HCT116 (cell line): ENCODE data around the gene IGF2BP3. TPM values are rescaled to one million over a fixed set of nuclear protein-coding genes. Genes with fewer than 3 reads are reported as not detected.

ENCODE experiments used
- ATAC-seq: fragments of 200-7000 bp; cut with Tn5 transposase; 2 replicates; pipeline ENCODE4 v1.9.1; 2020; ENCODE audit warnings: mild to moderate bottlenecking, moderate library complexity
- BruUV-seq: library from RNA; stranded (reverse); fragments of 400-500 nt; replicated peaks from 2 replicates; lab custom pipeline; 2021; lab: Mats Ljungman, UMichigan
- CTCF ChIA-PET: fragments of 300-600 bp; sonication (Branson Sonifier 250); formaldehyde crosslinking; loops from one replicate; lab custom pipeline; 2021; ENCODE audit warnings: antibody characterized with exemption; lab: Charles Lee
- POLR2A ChIA-PET: fragments of 300-600, 350-600 bp; sonication (Branson Sonifier 250); formaldehyde crosslinking; loops from one replicate; lab custom pipeline; 2021; ENCODE audit warnings: antibody characterized with exemption; lab: Charles Lee
- RAD21 ChIA-PET, 2 experiments: fragments of 300-600 bp; sonication (Branson Sonifier 250); formaldehyde crosslinking; loops; one replicate each; lab custom pipeline; 2023; ENCODE audit warnings: low total read pairs in 2 of 2; ENCODE audit not compliant: uncharacterized antibody in 2 of 2, unreplicated experiment in 2 of 2, low non-redundant PET in 1 of 2; lab: Charles Lee
- DNase-seq: peaks from one replicate; pipeline ENCODE4 v3.0.0-alpha.2; 2010; ENCODE audit warnings: low read depth, low spot score
- H2AFZ ChIP-seq: fragments of 200-600 bp; shearing (Covaris generic), sonication (generic); 2 replicates; pipeline ENCODE4 v1.6.1; 2017; ENCODE audit warnings: low read depth, mixed run types, mixed read lengths, antibody characterized with exemption, low read length; ENCODE audit not compliant: poor library complexity, severe bottlenecking
- H3K27ac ChIP-seq: 2 replicates; pipeline ENCODE4 v1.5.1; 2012; ENCODE audit warnings: low read depth, low read length
- H3K27me3 ChIP-seq: fragments of 200-600 bp; sonication (generic); 2 replicates; pipeline ENCODE4 v1.6.1; 2016; ENCODE audit warnings: mixed run types, low read length, mixed read lengths; ENCODE audit not compliant: insufficient read depth
- H3K36me3 ChIP-seq, 2 experiments: fragments of 200-500 bp in 1 of 2; fragments of 200-600 bp in 1 of 2; sonication (Bioruptor generic) in 1 of 2; sonication (generic) in 1 of 2; 2 replicates each; pipeline versions ENCODE4 v1.5.1 to v1.6.1; 2014 to 2016; ENCODE audit warnings: low read length in 2 of 2, inconsistent platforms in 1 of 2, mixed read lengths in 1 of 2, mixed run types in 1 of 2; ENCODE audit not compliant: insufficient read depth in 2 of 2, control insufficient read depth in 1 of 2
- H3K4me1 ChIP-seq, 2 experiments: fragments of 200-600 bp in 1 of 2; sonication (generic) in 1 of 2; 2 replicates each; pipeline versions ENCODE4 v1.5.1 to v1.6.1; 2012 to 2017; ENCODE audit warnings: low read length in 2 of 2, inconsistent platforms in 1 of 2, mild to moderate bottlenecking in 1 of 2, mixed read lengths in 1 of 2, mixed run types in 1 of 2, moderate library complexity in 1 of 2; ENCODE audit not compliant: insufficient read depth in 2 of 2, control insufficient read depth in 1 of 2
- H3K4me2 ChIP-seq: fragments of 200-600 bp; sonication (generic); 2 replicates; pipeline ENCODE4 v1.6.1; 2017; ENCODE audit warnings: mixed run types, low read length, mixed read lengths
- H3K4me3 ChIP-seq, 2 experiments: fragments of 200-600 bp in 1 of 2; sonication (generic) in 1 of 2; replicated peaks in 1 of 2; 2 replicates each; pipeline ENCODE4 v1.5.1; 2011 to 2016; ENCODE audit warnings: low read length in 2 of 2, control low read depth in 1 of 2, low read depth in 1 of 2, mild to moderate bottlenecking in 1 of 2, mixed read lengths in 1 of 2, mixed run types in 1 of 2
- H3K79me2 ChIP-seq: fragments of 200-600 bp; sonication (generic); 2 replicates; pipeline ENCODE4 v1.6.1; 2017; ENCODE audit warnings: mild to moderate bottlenecking, mixed run types, low read length, moderate library complexity, mixed read lengths; ENCODE audit not compliant: insufficient read depth
- H3K9ac ChIP-seq: fragments of 200-600 bp; sonication (generic); 2 replicates; pipeline ENCODE4 v1.6.1; 2016; ENCODE audit warnings: low read length, mixed read lengths
- H3K9me2 ChIP-seq: fragments of 200-600 bp; sonication (generic), shearing (Covaris generic); 2 replicates; pipeline ENCODE4 v1.6.1; 2017; ENCODE audit warnings: mixed run types, mild to moderate bottlenecking, moderate library complexity; ENCODE audit not compliant: insufficient read depth
- H3K9me3 ChIP-seq, 2 experiments: fragments of 200-500 bp in 1 of 2; fragments of 200-600 bp in 1 of 2; sonication (Bioruptor generic) in 1 of 2; sonication (generic) in 1 of 2; 2 replicates each; pipeline ENCODE4 v1.6.1; 2014 to 2017; ENCODE audit warnings: low read length in 2 of 2, mixed read lengths in 2 of 2, inconsistent platforms in 1 of 2, low read depth in 1 of 2, mild to moderate bottlenecking in 1 of 2, mixed run types in 1 of 2, moderate library complexity in 1 of 2; ENCODE audit not compliant: control insufficient read depth in 1 of 2, insufficient read depth in 1 of 2
- H4K20me1 ChIP-seq: fragments of 200-600 bp; sonication (generic), shearing (Covaris generic); 2 replicates; pipeline ENCODE4 v1.6.1; 2017; ENCODE audit warnings: mixed run types, mild to moderate bottlenecking, moderate library complexity; ENCODE audit not compliant: insufficient read depth
- CBX3 ChIP-seq: IDR thresholded peaks from 2 replicates; pipeline ENCODE4 v1.6.1; 2012; ENCODE audit warnings: low read depth
- ELF1 ChIP-seq: IDR thresholded peaks from 2 replicates; pipeline ENCODE4 v1.6.1; 2012; ENCODE audit warnings: low read depth, borderline replicate concordance
- EZH2phosphoT487 ChIP-seq: fragments of 200-600 bp; IDR thresholded peaks from 2 replicates; pipeline ENCODE4 v1.6.1; 2018; ENCODE audit warnings: antibody characterized with exemption, borderline replicate concordance
- FOSL1 ChIP-seq: IDR thresholded peaks from 2 replicates; pipeline ENCODE4 v1.6.1; 2012; ENCODE audit warnings: low read depth
- POLR2A ChIP-seq: IDR thresholded peaks from 2 replicates; pipeline ENCODE4 v1.7.0; 2011; ENCODE audit warnings: borderline replicate concordance; ENCODE audit not compliant: insufficient read depth, insufficient read length; ENCODE audit errors: extremely low read depth
- SIN3A ChIP-seq: IDR thresholded peaks from 2 replicates; pipeline ENCODE4 v1.6.1; 2012; ENCODE audit warnings: low read depth
- SRF ChIP-seq: IDR thresholded peaks from 2 replicates; pipeline ENCODE4 v1.6.1; 2012; ENCODE audit warnings: low read depth
- TCF7L2 ChIP-seq: IDR thresholded peaks from 2 replicates; pipeline ENCODE4 v1.7.0; 2011; ENCODE audit warnings: borderline replicate concordance, inconsistent platforms; ENCODE audit not compliant: insufficient read depth, insufficient read length; ENCODE audit errors: extremely low read depth
- YY1 ChIP-seq: IDR thresholded peaks from 2 replicates; pipeline ENCODE4 v1.6.1; 2011; ENCODE audit warnings: low read length, low read depth, moderate library complexity, mild to moderate bottlenecking; ENCODE audit not compliant: insufficient replicate concordance; ENCODE audit errors: extremely low read depth
- ZFX ChIP-seq: fragments of 450-650 bp; IDR thresholded peaks from 2 replicates; pipeline ENCODE4 v1.6.1; 2017
- ZNF274 ChIP-seq: fragments of 200-500 bp; sonication (Bioruptor generic); IDR thresholded peaks from 2 replicates; pipeline ENCODE4 v1.6.1; 2014; ENCODE audit warnings: mild to moderate bottlenecking, low read depth, low read length, inconsistent platforms
- intact Hi-C: fragments of 100-400 bp; cut with micrococcal nuclease; formaldehyde crosslinking; loops from 2 replicates; pipeline ENCODE4 v1.10.0; 2022
- total RNA-seq: library from RNA; stranded (reverse); gene quantifications from one replicate; pipeline ENCODE4 v1.2.1, GENCODE V29; 2021; ENCODE audit not compliant: unreplicated experiment
- TF ChIP-seq, protein P1 (sequence below): IDR thresholded peaks from 2 replicates; pipeline ENCODE4 v1.6.1; 2012
- TF ChIP-seq, protein P2 (sequence below): IDR thresholded peaks from 2 replicates; pipeline ENCODE4 v1.6.1; 2012
- TF ChIP-seq, protein P3 (sequence below): IDR thresholded peaks from 2 replicates; pipeline ENCODE4 v1.6.1; 2011; ENCODE audit warnings: mild to moderate bottlenecking, low read length, moderate library complexity; ENCODE audit not compliant: insufficient replicate concordance; ENCODE audit errors: extremely low read depth
- TF ChIP-seq, protein P4 (sequence below), 3 experiments: fragments of 200-600 bp in 1 of 3; sonication (generic) in 1 of 3; IDR thresholded peaks in 2 of 3; conservative IDR thresholded peaks in 1 of 3; 2 replicates each; pipeline ENCODE4 v1.5.1; 2012 to 2017; ENCODE audit warnings: low read depth in 2 of 3, low read length in 2 of 3, antibody characterized with exemption in 1 of 3, borderline replicate concordance in 1 of 3, control low read depth in 1 of 3, mild to moderate bottlenecking in 1 of 3, mixed read lengths in 1 of 3, mixed run types in 1 of 3, moderate library complexity in 1 of 3; ENCODE audit not compliant: insufficient read depth in 1 of 3

Gene IGF2BP3
- total RNA-seq, 1 experiment from 2014 or later: 79.1 TPM

GRCh38 chr7:23405240-23405618 lies 65.1 kb downstream of the IGF2BP3 start:
- no peak overlapping the region for H3K9ac ChIP-seq
- H3K4me3 ChIP-seq: no peak overlapping the region
- peaks cover 10 to 31% of the 10 kb centered on the region in 2 experiments for H3K36me3 ChIP-seq
- TF ChIP-seq ZFX (no peak), POLR2A (no peak), ELF1 (no peak), FOSL1 (no peak), EZH2phosphoT487 (no peak), ZNF274 (no peak), SIN3A (no peak), SRF (no peak), TCF7L2 (no peak), YY1 (no peak), CBX3 (no peak)
- TF ChIP-seq, protein P1, sequence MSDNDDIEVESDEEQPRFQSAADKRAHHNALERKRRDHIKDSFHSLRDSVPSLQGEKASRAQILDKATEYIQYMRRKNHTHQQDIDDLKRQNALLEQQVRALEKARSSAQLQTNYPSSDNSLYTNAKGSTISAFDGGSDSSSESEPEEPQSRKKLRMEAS: no peak
- TF ChIP-seq, protein P2, sequence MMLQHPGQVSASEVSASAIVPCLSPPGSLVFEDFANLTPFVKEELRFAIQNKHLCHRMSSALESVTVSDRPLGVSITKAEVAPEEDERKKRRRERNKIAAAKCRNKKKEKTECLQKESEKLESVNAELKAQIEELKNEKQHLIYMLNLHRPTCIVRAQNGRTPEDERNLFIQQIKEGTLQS: no peak
- TF ChIP-seq, protein P3, sequence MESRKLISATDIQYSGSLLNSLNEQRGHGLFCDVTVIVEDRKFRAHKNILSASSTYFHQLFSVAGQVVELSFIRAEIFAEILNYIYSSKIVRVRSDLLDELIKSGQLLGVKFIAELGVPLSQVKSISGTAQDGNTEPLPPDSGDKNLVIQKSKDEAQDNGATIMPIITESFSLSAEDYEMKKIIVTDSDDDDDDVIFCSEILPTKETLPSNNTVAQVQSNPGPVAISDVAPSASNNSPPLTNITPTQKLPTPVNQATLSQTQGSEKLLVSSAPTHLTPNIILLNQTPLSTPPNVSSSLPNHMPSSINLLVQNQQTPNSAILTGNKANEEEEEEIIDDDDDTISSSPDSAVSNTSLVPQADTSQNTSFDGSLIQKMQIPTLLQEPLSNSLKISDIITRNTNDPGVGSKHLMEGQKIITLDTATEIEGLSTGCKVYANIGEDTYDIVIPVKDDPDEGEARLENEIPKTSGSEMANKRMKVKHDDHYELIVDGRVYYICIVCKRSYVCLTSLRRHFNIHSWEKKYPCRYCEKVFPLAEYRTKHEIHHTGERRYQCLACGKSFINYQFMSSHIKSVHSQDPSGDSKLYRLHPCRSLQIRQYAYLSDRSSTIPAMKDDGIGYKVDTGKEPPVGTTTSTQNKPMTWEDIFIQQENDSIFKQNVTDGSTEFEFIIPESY: no peak
- TF ChIP-seq, protein P4, sequence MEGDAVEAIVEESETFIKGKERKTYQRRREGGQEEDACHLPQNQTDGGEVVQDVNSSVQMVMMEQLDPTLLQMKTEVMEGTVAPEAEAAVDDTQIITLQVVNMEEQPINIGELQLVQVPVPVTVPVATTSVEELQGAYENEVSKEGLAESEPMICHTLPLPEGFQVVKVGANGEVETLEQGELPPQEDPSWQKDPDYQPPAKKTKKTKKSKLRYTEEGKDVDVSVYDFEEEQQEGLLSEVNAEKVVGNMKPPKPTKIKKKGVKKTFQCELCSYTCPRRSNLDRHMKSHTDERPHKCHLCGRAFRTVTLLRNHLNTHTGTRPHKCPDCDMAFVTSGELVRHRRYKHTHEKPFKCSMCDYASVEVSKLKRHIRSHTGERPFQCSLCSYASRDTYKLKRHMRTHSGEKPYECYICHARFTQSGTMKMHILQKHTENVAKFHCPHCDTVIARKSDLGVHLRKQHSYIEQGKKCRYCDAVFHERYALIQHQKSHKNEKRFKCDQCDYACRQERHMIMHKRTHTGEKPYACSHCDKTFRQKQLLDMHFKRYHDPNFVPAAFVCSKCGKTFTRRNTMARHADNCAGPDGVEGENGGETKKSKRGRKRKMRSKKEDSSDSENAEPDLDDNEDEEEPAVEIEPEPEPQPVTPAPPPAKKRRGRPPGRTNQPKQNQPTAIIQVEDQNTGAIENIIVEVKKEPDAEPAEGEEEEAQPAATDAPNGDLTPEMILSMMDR (IDR thresholded peaks at IDR 0.05 in 2 of 3, conservative IDR thresholded peaks at IDR 0.05 in 1 of 3; ENCODE audit: borderline replicate concordance in 1 of 3, insufficient read depth in 1 of 3, low read depth in 2 of 3, low read length in 2 of 3): no peak
- no TSS peak for BruUV-seq
- H3K4me1 ChIP-seq: peaks cover 0 to 9% of the 10 kb centered on the region in 2 experiments; a peak in 1 of 4 replicates
- no peak overlapping the region for H3K4me2 ChIP-seq
- no peaks in the 10 kb centered on the region for H3K27me3 ChIP-seq
- no peaks in the 10 kb centered on the region for H3K9me3 ChIP-seq
- no peak overlapping the region for H2AFZ ChIP-seq
- DNase-seq (no peak), ATAC-seq (no peak)
- H4K20me1 ChIP-seq: no peaks in the 10 kb centered on the region
- no peaks in the 10 kb centered on the region for H3K9me2 ChIP-seq
- CTCF ChIA-PET: no interaction called here
- intact Hi-C loops: no loop called here
- POLR2A ChIA-PET: no interaction called here
- H3K79me2 ChIP-seq: peaks cover 74% of the 10 kb centered on the region
- no peak overlapping the region for H3K27ac ChIP-seq
- RAD21 ChIA-PET: no interaction called here
